IMR-90 (cell line): ENCODE data around the gene GMPPB. TPM values are rescaled to one million over a fixed set of nuclear protein-coding genes. Genes with fewer than 3 reads are reported as not detected.

Experiments
- ATAC-seq: fragments of 200-7000 bp; cut with Tn5 transposase; 2 replicates; pipeline ENCODE4 v1.9.1; 2020; ENCODE audit warnings: low read depth, mild to moderate bottlenecking, moderate library complexity
- BruUV-seq: library from RNA; stranded (reverse); fragments of 400-500 nt; replicated peaks from 2 replicates; lab custom pipeline; 2021; lab: Mats Ljungman, UMichigan
- CTCF ChIA-PET: fragments of 300-600 bp; formaldehyde crosslinking; extraction: SDS; loops from one replicate; lab custom pipeline; 2021; ENCODE audit warnings: antibody characterized with exemption; lab: Yijun Ruan, JAX
- POLR2A ChIA-PET: fragments of 300-600 bp; sonication (Branson Sonifier 250); formaldehyde crosslinking; loops from one replicate; lab custom pipeline; 2022; ENCODE audit warnings: antibody characterized with exemption; ENCODE audit not compliant: unreplicated experiment; lab: Charles Lee
- DNase-seq: peaks from one replicate; pipeline ENCODE4 v3.0.0; 2013
- H2AFZ ChIP-seq: replicated peaks from 2 replicates; pipeline ENCODE3; 2013; ENCODE audit warnings: low read length, mild to moderate bottlenecking; ENCODE audit not compliant: poor library complexity
- H2AK5ac ChIP-seq: 2 replicates; pipeline ENCODE4 v1.6.1; 2013; ENCODE audit warnings: low read depth, low read length, inconsistent platforms
- H2AK9ac ChIP-seq: replicated peaks from 2 replicates; pipeline ENCODE3; 2013; ENCODE audit warnings: mild to moderate bottlenecking, low read depth, low read length, moderate library complexity; ENCODE audit not compliant: poor library complexity
- H2BK120ac ChIP-seq: 2 replicates; pipeline ENCODE4 v1.6.1; 2013; ENCODE audit warnings: low read depth, low read length, inconsistent platforms
- H2BK15ac ChIP-seq: 3 replicates; pipeline ENCODE4 v1.6.1; 2013; ENCODE audit warnings: low read depth, low read length, inconsistent platforms
- H2BK20ac ChIP-seq: 2 replicates; pipeline ENCODE4 v1.6.1; 2013; ENCODE audit warnings: low read depth, mild to moderate bottlenecking, inconsistent platforms, low read length, moderate library complexity
- H2BK5ac ChIP-seq: 2 replicates; pipeline ENCODE4 v1.6.1; 2013; ENCODE audit warnings: mild to moderate bottlenecking, low read depth, low read length, inconsistent platforms; ENCODE audit not compliant: poor library complexity, severe bottlenecking
- H3K14ac ChIP-seq: replicated peaks from 2 replicates; pipeline ENCODE4 v1.6.1; 2013; ENCODE audit warnings: low read depth, low read length, inconsistent platforms
- H3K18ac ChIP-seq: 2 replicates; pipeline ENCODE4 v1.6.1; 2013; ENCODE audit warnings: low read depth, low read length, control low read depth
- H3K23ac ChIP-seq: 2 replicates; pipeline ENCODE4 v1.6.1; 2013; ENCODE audit warnings: low read depth, low read length, inconsistent platforms
- H3K27ac ChIP-seq: 2 replicates; pipeline ENCODE4 v1.5.1; 2013; ENCODE audit warnings: mild to moderate bottlenecking, control low read depth, low read length; ENCODE audit not compliant: insufficient read depth
- H3K27me3 ChIP-seq: 2 replicates; pipeline ENCODE4 v1.6.1; 2013; ENCODE audit warnings: low read length; ENCODE audit not compliant: control insufficient read depth, insufficient read depth
- H3K36me3 ChIP-seq: 2 replicates; pipeline ENCODE4 v1.6.1; 2013; ENCODE audit warnings: low read length, mixed read lengths; ENCODE audit not compliant: control insufficient read depth, insufficient read depth
- H3K4ac ChIP-seq: 2 replicates; pipeline ENCODE4 v1.6.1; 2013; ENCODE audit warnings: low read depth, low read length, inconsistent platforms
- H3K4me1 ChIP-seq: 2 replicates; pipeline ENCODE4 v1.6.1; 2013; ENCODE audit warnings: low read length, mixed read lengths; ENCODE audit not compliant: control insufficient read depth, insufficient read depth
- H3K4me2 ChIP-seq: 2 replicates; pipeline ENCODE4 v1.6.1; 2013; ENCODE audit warnings: low read depth, mild to moderate bottlenecking, control low read depth, low read length, moderate library complexity
- H3K4me3 ChIP-seq: 2 replicates; pipeline ENCODE4 v1.5.1; 2013; ENCODE audit warnings: low read depth, mild to moderate bottlenecking, control low read depth, low read length, moderate library complexity; ENCODE audit not compliant: insufficient read depth
- H3K56ac ChIP-seq: 2 replicates; pipeline ENCODE4 v1.6.1; 2013; ENCODE audit warnings: low read length, inconsistent platforms; ENCODE audit not compliant: insufficient read depth; ENCODE audit errors: extremely low read depth
- H3K79me1 ChIP-seq, 2 experiments: 2 replicates each; pipeline ENCODE4 v1.6.1; 2013; ENCODE audit warnings: low read length in 2 of 2, inconsistent platforms in 1 of 2, low read depth in 1 of 2
- H3K9ac ChIP-seq: 2 replicates; pipeline ENCODE4 v1.6.1; 2013; ENCODE audit warnings: low read depth, low read length, control low read depth
- H3K9me1 ChIP-seq: 2 replicates; pipeline ENCODE4 v1.6.1; 2013; ENCODE audit warnings: low read length, inconsistent platforms; ENCODE audit not compliant: insufficient read depth
- H3K9me3 ChIP-seq: 2 replicates; pipeline ENCODE4 v1.6.1; 2013; ENCODE audit warnings: low read length; ENCODE audit not compliant: control insufficient read depth, insufficient read depth
- H4K20me1 ChIP-seq: 2 replicates; pipeline ENCODE4 v1.6.1; 2013; ENCODE audit warnings: low read length, inconsistent platforms; ENCODE audit not compliant: insufficient read depth
- H4K5ac ChIP-seq: 2 replicates; pipeline ENCODE4 v1.6.1; 2013; ENCODE audit warnings: mild to moderate bottlenecking, low read depth, low read length, control low read depth
- H4K8ac ChIP-seq, 2 experiments: 2 replicates each; pipeline ENCODE4 v1.6.1; 2013; ENCODE audit warnings: low read depth in 2 of 2, low read length in 2 of 2, control low read depth in 1 of 2, inconsistent platforms in 1 of 2
- H4K91ac ChIP-seq: 2 replicates; pipeline ENCODE4 v1.6.1; 2013; ENCODE audit warnings: low read depth, low read length, inconsistent platforms; ENCODE audit not compliant: insufficient read depth
- CHD1 ChIP-seq: IDR thresholded peaks from 2 replicates; pipeline ENCODE4 v1.6.1; 2012; ENCODE audit warnings: low read depth, low read length, improper control_type of control experiment
- MAFK ChIP-seq: IDR thresholded peaks from 2 replicates; pipeline ENCODE4 v1.6.1; 2012; ENCODE audit warnings: low read depth, low read length, improper control_type of control experiment
- MAZ ChIP-seq: IDR thresholded peaks from 2 replicates; pipeline ENCODE4 v1.6.1; 2012; ENCODE audit warnings: low read depth, mild to moderate bottlenecking, low read length, improper control_type of control experiment, moderate library complexity, borderline replicate concordance
- RFX5 ChIP-seq: IDR thresholded peaks from 2 replicates; pipeline ENCODE4 v1.8.0; 2012; ENCODE audit warnings: low read depth, mild to moderate bottlenecking, low read length, moderate library complexity
- SMC3 ChIP-seq: fragments of 150-350 bp; IDR thresholded peaks from 2 replicates; pipeline ENCODE4 v1.6.1; 2016; ENCODE audit warnings: low read depth, mild to moderate bottlenecking, antibody characterized with exemption, low read length, moderate library complexity
- WGBS, 2 experiments: methylation state at CpG; one replicate each; pipeline versions ENCODE4 v1.1.5 to v1.1.7; 2013; ENCODE audit warnings: missing lambda C conversion rate in 2 of 2; ENCODE audit not compliant: insufficient read length in 1 of 2; ENCODE audit errors: extremely low coverage in 2 of 2; 5-methylcytosine and 5-hydroxymethylcytosine counted together
- dilution Hi-C: fragments of 300-500 bp; cut with HindIII; formaldehyde crosslinking; loops from one replicate; pipeline ENCODE4 v1.14.3; 2018; ENCODE audit warnings: low sequenced_read_pairs; ENCODE audit not compliant: unreplicated experiment
- in situ Hi-C: fragments of 300-500 bp; cut with MboI; formaldehyde crosslinking; loops from 3 replicates; pipeline ENCODE4 v1.14.3; 2019; ENCODE audit warnings: low sequenced_read_pairs, inconsistent platforms, mixed read lengths
- intact Hi-C: fragments of 100-400 bp; cut with micrococcal nuclease; formaldehyde crosslinking; loops from 2 replicates; pipeline ENCODE4 v1.10.0; 2022
- polyA plus RNA-seq, 3 experiments: library from polyadenylated mRNA; depleted of rRNA; stranded (reverse); fragments of >200 nt; gene quantifications; 2 replicates each; pipeline ENCODE4 v1.2.3, GENCODE V29; 2012; ENCODE audit warnings: low replicate concordance in 1 of 3
- total RNA-seq: library from RNA; depleted of rRNA; stranded (reverse); fragments of >200 nt; gene quantifications from 2 replicates; pipeline ENCODE4 v1.2.3, GENCODE V29; 2012
- TF ChIP-seq, protein P1 (sequence below): conservative IDR thresholded peaks from 2 replicates; pipeline ENCODE4 v1.5.1; 2012; ENCODE audit warnings: mild to moderate bottlenecking, low read depth, low read length, improper control_type of control experiment
- TF ChIP-seq, protein P2 (sequence below): fragments of 150-350 bp; IDR thresholded peaks from 2 replicates; pipeline ENCODE4 v1.6.1; 2016; ENCODE audit warnings: low read depth, mild to moderate bottlenecking, low read length, moderate library complexity, borderline replicate concordance
- TF ChIP-seq, protein P3 (sequence below): fragments of 150-350 bp; IDR thresholded peaks from 2 replicates; pipeline ENCODE4 v1.6.1; 2017; ENCODE audit warnings: mild to moderate bottlenecking, antibody characterized with exemption, low read length, low read depth

GMPPB gene
- total and polyA plus RNA-seq, 2 of the 4 experiments (the other 2 are of a cell fraction), result 27.9 to 37.3 TPM

DNA sequence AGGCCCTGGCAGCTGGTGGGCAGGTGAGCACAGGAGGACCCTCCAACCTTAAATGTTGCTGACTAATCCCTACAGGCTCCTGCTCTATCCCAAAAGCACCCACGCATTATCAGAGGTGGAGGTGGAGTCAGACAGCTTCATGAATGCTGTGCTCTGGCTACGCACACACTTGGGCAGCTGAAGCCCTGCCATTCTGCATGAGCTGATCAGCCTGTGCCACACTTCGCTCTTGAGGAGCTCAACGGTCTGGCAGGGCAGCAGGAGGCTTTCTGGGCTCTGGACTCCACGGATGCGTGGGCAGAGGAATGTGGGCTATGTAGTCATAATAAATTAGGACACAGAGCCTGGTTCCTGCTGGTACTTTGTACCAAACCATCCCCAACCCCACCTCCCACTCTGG, 40.6 kb downstream of the GMPPB start:
- Histone ChIP-seq H2BK20ac (no peak overlapping the region), H4K91ac (no peak overlapping the region), H3K14ac (no peak overlapping the region), H4K5ac (no peak overlapping the region), H3K56ac (no peak overlapping the region), H3K4me2 (no peak overlapping the region), H3K9me3 (no peaks in the 10 kb centered on the region), H3K36me3 (peaks cover 57% of the 10 kb centered on the region), H3K23ac (no peak overlapping the region), H2AFZ (peak overlapping the region; percentile 32), H2AK5ac (no peak overlapping the region), H3K9me1 (no peaks in the 10 kb centered on the region), H3K4me1 (no peaks in the 10 kb centered on the region), H3K4ac (no peak overlapping the region), H2BK15ac (no peak overlapping the region), H3K79me1 (peaks cover 5 to 8% of the 10 kb centered on the region in 2 experiments; a peak in 1 of 4 replicates), H3K27ac (no peak overlapping the region), H4K20me1 (no peaks in the 10 kb centered on the region; the same call in 1 of the 2 replicates), H3K9ac (no peak overlapping the region), H3K18ac (no peak overlapping the region), H2BK120ac (no peak overlapping the region), H3K27me3 (no peaks in the 10 kb centered on the region), H2AK9ac (no peak overlapping the region), H2BK5ac (no peak overlapping the region), H4K8ac (no peak overlapping the region), H3K4me3 (no peak overlapping the region)
- whole genome bisulfite sequencing, 2 experiments, result no CpG with 5 or more reads among the region's 6 CpGs
- no peak for ATAC-seq
- in situ Hi-C loops (no loop called here), dilution Hi-C loops (no loop called here), intact Hi-C loops (no loop called here)
- no peak for DNase-seq
- POLR2A ChIA-PET, result no interaction called here
- TF ChIP-seq SMC3 (no peak), MAZ (no peak), CHD1 (no peak), MAFK (no peak), RFX5 (no peak)
- TF ChIP-seq, protein P1, sequence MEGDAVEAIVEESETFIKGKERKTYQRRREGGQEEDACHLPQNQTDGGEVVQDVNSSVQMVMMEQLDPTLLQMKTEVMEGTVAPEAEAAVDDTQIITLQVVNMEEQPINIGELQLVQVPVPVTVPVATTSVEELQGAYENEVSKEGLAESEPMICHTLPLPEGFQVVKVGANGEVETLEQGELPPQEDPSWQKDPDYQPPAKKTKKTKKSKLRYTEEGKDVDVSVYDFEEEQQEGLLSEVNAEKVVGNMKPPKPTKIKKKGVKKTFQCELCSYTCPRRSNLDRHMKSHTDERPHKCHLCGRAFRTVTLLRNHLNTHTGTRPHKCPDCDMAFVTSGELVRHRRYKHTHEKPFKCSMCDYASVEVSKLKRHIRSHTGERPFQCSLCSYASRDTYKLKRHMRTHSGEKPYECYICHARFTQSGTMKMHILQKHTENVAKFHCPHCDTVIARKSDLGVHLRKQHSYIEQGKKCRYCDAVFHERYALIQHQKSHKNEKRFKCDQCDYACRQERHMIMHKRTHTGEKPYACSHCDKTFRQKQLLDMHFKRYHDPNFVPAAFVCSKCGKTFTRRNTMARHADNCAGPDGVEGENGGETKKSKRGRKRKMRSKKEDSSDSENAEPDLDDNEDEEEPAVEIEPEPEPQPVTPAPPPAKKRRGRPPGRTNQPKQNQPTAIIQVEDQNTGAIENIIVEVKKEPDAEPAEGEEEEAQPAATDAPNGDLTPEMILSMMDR, result no peak
- TF ChIP-seq, protein P2, sequence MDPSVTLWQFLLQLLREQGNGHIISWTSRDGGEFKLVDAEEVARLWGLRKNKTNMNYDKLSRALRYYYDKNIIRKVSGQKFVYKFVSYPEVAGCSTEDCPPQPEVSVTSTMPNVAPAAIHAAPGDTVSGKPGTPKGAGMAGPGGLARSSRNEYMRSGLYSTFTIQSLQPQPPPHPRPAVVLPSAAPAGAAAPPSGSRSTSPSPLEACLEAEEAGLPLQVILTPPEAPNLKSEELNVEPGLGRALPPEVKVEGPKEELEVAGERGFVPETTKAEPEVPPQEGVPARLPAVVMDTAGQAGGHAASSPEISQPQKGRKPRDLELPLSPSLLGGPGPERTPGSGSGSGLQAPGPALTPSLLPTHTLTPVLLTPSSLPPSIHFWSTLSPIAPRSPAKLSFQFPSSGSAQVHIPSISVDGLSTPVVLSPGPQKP, result no peak
- TF ChIP-seq, protein P3, sequence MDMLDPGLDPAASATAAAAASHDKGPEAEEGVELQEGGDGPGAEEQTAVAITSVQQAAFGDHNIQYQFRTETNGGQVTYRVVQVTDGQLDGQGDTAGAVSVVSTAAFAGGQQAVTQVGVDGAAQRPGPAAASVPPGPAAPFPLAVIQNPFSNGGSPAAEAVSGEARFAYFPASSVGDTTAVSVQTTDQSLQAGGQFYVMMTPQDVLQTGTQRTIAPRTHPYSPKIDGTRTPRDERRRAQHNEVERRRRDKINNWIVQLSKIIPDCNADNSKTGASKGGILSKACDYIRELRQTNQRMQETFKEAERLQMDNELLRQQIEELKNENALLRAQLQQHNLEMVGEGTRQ, result no peak
- no TSS peak for BruUV-seq
- CTCF ChIA-PET, result no interaction called here
